GM12891 (cell line): ENCODE results near the gene IQSEC2.

Source experiments
- PAX5 ChIP-seq: IDR thresholded peaks from 2 replicates; pipeline ENCODE4 v1.6.1; 2011; ENCODE audit warnings: low read length, moderate library complexity, mild to moderate bottlenecking; ENCODE audit not compliant: insufficient read depth, severe bottlenecking
- POLR2A ChIP-seq: IDR thresholded peaks from 2 replicates; pipeline ENCODE4 v1.6.1; 2011; ENCODE audit warnings: low read depth, low read length, control low read depth
- POLR2AphosphoS5 ChIP-seq: IDR thresholded peaks from 2 replicates; pipeline ENCODE4 v1.6.1; 2011; ENCODE audit warnings: low read depth, low read length, control low read depth
- POU2F2 ChIP-seq: IDR thresholded peaks from 2 replicates; pipeline ENCODE4 v1.6.1; 2011; ENCODE audit warnings: low read depth, mild to moderate bottlenecking, control low read depth, low read length, moderate library complexity
- SPI1 ChIP-seq: IDR thresholded peaks from 2 replicates; pipeline ENCODE4 v1.6.1; 2011; ENCODE audit warnings: low read depth, low read length, control low read depth
- TAF1 ChIP-seq: IDR thresholded peaks from 2 replicates; pipeline ENCODE4 v1.6.1; 2011; ENCODE audit warnings: low read depth, low read length, control low read depth

GRCh38 chrX:53285591-53285990 lies 4.2 kb upstream of the IQSEC2 start:
- no peak for TF ChIP-seq POLR2A
- no peak for TF ChIP-seq SPI1
- TF ChIP-seq TAF1 = no peak
- no peak for TF ChIP-seq POLR2AphosphoS5
- TF ChIP-seq PAX5 = no peak
- no peak for TF ChIP-seq POU2F2
